ENCODE measurements around the gene MARCHF4.
A peak's percentile ranks its signal among the peaks of the same experiment; 100 is the strongest.
"Not testable (repeated sequence)": the region's sequence is repeated elsewhere in the genome, so short reads cannot be mapped to it uniquely, and the experiment has no call there.

Gene MARCHF4

DNA sequence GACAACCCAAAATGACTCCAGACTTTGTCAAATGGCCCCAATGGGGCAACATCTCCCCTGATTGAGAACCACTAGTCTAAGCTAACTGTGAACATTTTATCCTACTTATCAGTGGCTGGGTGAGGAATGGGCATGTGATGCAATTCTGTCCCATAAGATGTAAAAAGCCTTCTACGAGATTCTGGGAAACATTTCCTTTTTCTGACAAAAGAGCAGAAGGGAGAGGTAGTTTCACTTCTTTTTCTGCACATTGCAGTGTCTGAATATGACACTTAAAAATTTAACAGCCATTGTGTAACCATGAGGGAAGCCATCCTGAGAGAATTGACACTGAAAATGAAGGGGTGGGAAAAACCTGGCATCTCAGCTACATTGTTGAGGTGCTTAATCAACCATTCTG is 17.3 kb upstream of the MARCHF4 start:
- DNase-seq: no peak

- no peak for DNase-seq
These were observed 16.0 kb upstream of the MARCHF4 start for GRCh38 chr2:216388046-216388884.

DNA sequence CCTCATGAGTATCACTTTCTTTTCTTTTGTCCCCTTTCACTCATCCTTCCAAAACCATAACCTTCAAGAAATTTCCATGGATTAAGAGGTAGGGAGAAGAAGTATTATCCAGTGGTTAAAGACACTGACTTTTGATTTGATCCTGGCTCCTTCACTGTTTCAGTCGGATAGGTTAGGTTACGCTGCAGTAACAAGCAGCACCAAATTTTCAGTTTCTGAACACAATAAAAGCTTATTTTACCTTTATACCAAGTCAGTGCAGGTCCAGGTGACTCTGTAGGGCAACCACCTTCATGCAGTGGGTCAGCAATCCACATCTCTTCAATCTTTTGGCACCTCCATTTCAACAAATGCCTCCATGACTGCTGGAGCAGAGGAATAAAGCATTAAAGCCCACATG is 15.0 kb upstream of the MARCHF4 start:
- no peak for DNase-seq

GRCh38 chr2:216385478-216385877 is 13.2 kb upstream of the MARCHF4 start:
- no peak for DNase-seq

DNA sequence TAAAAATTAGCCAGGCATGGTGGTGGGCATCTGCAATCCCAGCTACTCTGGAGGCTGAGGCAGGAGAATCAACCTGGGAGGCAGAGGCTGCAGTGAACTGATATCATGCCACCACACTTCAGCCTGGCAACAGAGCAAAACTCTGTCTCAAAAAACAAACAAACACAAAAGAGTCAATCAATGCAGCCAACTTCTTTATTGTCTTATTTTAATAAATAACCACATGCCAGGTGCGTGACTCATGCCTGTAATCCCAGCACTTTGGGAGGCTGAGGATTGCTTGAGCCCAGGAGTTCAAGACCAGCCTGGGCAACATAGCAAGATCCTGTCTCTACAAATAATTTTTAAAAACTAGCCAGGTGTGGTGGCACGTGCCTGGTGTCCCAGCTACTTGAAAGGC is 12.1 kb upstream of the MARCHF4 start:
- not testable (repeated sequence) for DNase-seq

DNA sequence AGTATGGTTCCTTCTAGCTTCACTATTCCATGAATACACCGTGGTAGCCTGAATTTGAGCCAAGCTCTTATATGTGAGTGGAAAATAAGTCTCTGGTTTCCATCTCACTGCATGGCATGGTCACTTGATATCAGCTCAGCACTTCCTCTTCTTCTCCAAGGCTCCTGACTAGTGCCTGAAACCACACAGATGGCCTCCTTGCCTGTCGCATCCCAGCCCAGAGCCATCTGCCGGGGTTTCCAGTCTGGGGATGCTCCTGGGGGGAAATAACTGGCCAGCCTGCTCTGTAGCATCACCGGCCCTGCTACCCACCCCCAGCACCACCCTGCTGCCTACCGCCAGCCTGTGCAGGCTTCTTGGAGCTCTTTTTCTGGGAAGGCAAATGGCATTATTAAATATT is 7.7 kb upstream of the MARCHF4 start:
- no peak for DNase-seq

DNA sequence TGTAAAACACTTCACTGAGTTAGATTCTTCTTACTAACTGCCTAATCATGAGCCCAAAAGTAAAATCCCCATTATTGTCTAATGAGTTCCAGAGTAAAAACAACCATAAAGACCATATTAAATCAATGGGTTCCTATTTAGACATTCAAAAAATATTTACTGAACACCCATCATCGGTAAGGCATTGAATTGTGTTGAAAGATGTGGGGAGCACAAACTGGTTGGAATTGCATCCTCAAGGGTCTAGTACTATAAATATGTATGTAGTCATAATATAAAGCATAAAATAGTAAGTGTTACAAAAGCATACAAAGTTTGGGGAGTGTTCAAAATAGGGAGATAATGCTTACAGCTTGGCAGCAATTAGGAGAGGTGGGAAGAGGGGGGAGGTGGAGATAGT is 3.0 kb upstream of the MARCHF4 start:
- no peak for DNase-seq

DNA sequence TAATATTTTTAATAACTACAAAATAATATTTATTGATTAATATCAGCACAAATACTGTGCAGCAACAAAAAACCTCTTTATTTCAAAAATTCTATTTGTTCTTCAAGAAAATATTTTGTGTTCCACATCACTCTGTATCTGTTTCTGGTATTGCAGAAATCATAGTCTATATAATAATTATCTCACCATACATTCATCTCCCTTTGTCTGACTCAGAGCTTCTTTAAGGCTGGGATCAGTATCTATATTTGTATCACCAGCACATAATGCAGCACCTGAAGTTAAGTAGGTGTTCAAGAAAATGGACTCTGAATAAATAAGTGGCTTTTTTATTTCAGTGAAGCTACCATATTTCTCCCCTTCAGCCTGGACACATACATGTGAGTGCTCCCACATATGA is 1.6 kb upstream of the MARCHF4 start:
- no peak for DNase-seq

- DNase-seq: no peak
These were observed 543 bp upstream of the MARCHF4 start for GRCh38 chr2:216372761-216373291.

- DNase-seq: no peak
These were observed 1.1 kb downstream of the MARCHF4 start for GRCh38 chr2:216370961-216371712.

DNA sequence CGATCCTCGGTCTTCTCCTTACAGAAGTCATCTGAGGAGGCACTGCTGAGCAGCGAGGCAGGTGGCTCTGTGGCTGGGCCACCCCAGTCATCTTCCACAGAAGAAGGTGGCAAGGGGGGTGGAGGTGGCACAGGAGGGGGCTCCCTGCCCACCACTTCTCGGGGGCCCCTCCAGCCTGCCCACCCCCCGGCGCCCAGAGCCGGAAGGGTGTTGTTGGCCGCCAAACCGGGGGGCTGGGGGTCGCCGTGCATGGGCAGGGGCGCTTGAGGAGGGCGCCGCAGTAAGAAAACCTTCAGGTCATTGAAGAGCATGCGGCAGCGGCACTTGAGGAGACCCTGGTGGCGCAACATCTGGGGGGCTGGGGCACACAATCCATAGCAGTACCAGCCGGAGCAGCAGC is 2.5 kb downstream of the MARCHF4 start:
- no peak for DNase-seq

DNA sequence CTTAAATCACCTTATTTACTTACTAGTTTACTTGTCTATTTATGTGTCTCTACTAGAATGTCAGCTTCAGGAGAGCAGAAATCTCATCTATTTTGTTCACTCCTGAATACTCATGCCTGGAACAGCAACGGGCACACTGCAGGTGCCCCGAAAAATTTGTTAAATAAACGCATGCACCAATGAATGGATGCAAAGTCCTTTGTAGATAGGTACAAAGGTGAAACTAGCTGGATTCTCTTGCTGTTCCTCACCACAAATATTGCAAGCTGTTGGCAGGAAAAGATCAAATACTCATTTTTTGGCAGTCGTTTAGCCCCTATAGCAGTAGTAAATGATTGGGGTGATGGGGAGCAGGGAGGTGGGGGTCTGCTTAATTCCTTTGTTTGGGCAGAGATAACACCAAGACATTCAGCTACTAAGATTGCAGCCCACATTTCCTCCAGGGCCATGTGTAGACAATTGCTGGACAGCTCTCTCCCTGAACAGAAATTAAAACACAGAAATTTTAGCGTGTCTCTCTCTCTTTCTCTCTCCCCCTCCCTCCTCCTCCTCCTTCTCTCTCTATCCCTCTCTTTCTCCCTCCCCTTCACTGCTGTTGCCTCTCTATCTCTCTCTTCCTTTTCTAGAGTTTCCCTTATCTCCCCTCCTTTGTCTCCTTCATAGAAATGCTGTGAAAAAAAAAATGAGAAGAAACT is 5.4 kb downstream of the MARCHF4 start:
- DNase-seq: no peak

- DNase-seq: no peak
These were observed 6.8 kb downstream of the MARCHF4 start for GRCh38 chr2:216365518-216365917.

DNA sequence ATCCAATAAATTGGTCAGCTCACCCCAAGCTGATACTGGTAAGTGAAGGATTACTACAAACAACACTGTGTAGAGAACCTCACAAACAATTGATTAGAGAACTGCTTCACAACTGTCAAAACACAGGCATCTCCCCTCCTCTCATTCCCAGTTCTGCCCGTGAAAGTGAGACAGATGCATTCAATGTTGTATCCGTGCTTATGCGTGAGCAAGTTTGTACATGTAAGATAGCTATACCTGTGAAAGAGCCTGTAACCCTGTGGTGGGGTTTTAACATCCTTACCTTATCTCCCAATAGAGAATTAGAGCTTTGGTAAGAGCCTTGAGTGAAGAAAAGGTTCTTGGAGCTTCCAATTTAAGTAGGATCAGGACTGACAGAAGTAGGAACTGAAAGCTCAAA is 9.1 kb downstream of the MARCHF4 start:
- no peak for DNase-seq

GRCh38 chr2:216362730-216363129 is 9.6 kb downstream of the MARCHF4 start:
- DNase-seq: no peak

GRCh38 chr2:216355711-216356110 is 16.6 kb downstream of the MARCHF4 start:
- no peak for DNase-seq

- no peak for DNase-seq
These were observed 18.0 kb downstream of the MARCHF4 start for GRCh38 chr2:216354306-216354705.

- DNase-seq: no peak
These were observed 19.5 kb downstream of the MARCHF4 start for GRCh38 chr2:216352653-216353270.

DNA sequence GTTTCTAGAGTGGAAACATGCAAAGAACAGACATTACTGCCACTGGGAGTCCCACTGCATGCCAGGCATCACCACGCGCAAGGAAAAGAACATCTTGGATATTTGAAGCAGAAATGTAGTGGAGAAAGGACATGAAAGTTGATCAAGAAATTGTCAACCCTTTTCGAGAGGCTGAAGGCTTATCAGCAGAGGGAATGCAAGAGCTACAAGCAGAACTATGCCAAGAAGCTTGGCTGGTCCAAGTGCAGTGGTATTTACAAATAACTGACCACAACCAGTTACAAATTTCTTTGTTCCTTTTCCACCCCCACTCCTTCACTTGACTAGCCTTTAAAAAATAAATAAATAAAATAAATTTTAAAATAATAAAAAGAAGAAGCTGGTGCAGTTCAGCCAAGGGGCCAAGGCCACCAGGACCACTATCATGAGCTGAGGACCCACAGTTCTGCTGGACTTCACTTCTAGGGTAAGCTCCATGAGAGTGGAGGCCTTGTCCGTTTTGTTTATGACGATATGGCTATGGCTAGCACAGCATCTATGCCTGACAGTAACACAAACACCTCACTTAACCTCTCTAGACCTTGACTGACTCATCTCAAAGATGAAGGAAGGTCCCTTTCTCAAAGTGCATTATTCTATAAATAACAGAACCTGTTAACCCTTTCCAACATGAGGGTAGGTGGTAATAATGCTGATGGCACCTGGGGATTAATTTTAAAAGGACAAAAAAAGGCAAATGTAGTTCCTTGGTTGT is 20.9 kb downstream of the MARCHF4 start:
- DNase-seq: no peak

- DNase-seq: no peak
These were observed 22.0 kb downstream of the MARCHF4 start for GRCh38 chr2:216350214-216350791.

DNA sequence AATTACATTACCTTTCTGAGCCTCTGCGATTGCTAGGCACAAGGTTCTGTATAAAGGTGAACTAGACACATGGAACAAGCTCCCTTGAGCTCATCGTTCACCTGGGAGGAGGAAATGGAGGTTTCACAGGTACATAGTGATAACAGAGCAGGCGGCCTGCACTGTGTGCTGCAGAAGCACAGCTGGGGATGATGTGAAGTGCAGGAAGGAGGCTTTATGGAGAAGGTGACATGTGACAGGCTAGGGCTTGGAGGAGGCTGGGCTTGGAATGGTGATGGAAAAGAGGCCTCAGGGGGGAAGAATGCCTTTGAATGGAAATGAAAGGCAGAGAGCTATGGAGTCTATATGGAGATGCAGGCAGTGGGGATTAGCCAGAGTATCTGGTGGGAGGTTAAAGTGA is 22.9 kb downstream of the MARCHF4 start:
- DNase-seq: peak in 1 of 2 experiments; percentile 19
